ENCODE results near the gene ZNF710. TPM values are rescaled to one million over a fixed set of nuclear protein-coding genes. Genes with fewer than 3 reads are reported as not detected.

ZNF710 gene
- total and polyA plus RNA-seq, 2 of the 13 experiments (the other 11 are each of a cell fraction or from before 2014, with no cell fraction given): 4.7 to 20.6 TPM

- Histone ChIP-seq H3K9ac (ENCODE audit: insufficient read depth, low read depth, low read length) (no peak overlapping the region), H3K27me3 (ENCODE audit: control insufficient read depth in 1 of 2, insufficient read depth in 2 of 2, low read length in 2 of 2) (no peaks in the 10 kb centered on the region), H3K36me3 (replicated peaks in 1 of 2; ENCODE audit: control insufficient read depth in 1 of 2, insufficient read depth in 2 of 2, low read length in 2 of 2) (peaks cover 20 to 33% of the 10 kb centered on the region in 2 experiments), H3K4me1 (ENCODE audit: insufficient read depth, low read length) (peaks cover 26% of the 10 kb centered on the region), H3K4me3 (replicated peaks in 1 of 3; ENCODE audit: insufficient read depth in 1 of 3, low read depth in 2 of 3, low read length in 3 of 3) (no peak overlapping the region), H3K27ac (ENCODE audit: extremely low read length, insufficient read depth, low read length) (peak overlapping the region; percentile 68), H3K4me2 (ENCODE audit: low read depth, low read length) (no peak overlapping the region), H4K20me1 (ENCODE audit: insufficient read depth, low read length) (no peaks in the 10 kb centered on the region), H2AFZ (ENCODE audit: low read length) (no peak overlapping the region), H3K9me3 (ENCODE audit: low read length) (no peaks in the 10 kb centered on the region), H3K79me2 (ENCODE audit: insufficient read depth, low read length) (no peaks in the 10 kb centered on the region)
- in situ Hi-C loops (cut with HindIII; ENCODE audit: extremely low pct_ligation_motif_present, low pct_unique_long_range_greater_than_20kb): loop anchor here (25.0 kb wide), 1 partner anchor 338 kb away; no protein-coding TSS in a partner anchor
- CTCF ChIA-PET (ENCODE audit: low intra/inter-chr PET ratio, low total read pairs): no interaction called here
- DNase-seq (ENCODE audit: low spot score) (peak; percentile 57), FAIRE-seq (peak; percentile 44), ATAC-seq (peak; percentile 61)
- BruUV-seq (replicated peaks): no TSS peak
- WGBS (ENCODE audit: low lambda C conversion rate): 72% methylated on average over 12 of the region's 13 CpGs
- intact Hi-C loops (cut with micrococcal nuclease; ENCODE audit: unreplicated experiment): no loop called here
- POLR2A ChIA-PET: interaction anchor here (0.7 kb wide), 1 partner anchor 26 kb away, joined by 3 read pairs; no protein-coding TSS in a partner anchor
- no peak for TF ChIP-seq LCORL (IDR thresholded peaks at IDR 0.05)
- TF ChIP-seq LCORL (CRISPR knock-in tag; IDR thresholded peaks at IDR 0.05): peak; percentile 23; the same call in 1 of the 2 replicates
- TF ChIP-seq, protein P1, sequence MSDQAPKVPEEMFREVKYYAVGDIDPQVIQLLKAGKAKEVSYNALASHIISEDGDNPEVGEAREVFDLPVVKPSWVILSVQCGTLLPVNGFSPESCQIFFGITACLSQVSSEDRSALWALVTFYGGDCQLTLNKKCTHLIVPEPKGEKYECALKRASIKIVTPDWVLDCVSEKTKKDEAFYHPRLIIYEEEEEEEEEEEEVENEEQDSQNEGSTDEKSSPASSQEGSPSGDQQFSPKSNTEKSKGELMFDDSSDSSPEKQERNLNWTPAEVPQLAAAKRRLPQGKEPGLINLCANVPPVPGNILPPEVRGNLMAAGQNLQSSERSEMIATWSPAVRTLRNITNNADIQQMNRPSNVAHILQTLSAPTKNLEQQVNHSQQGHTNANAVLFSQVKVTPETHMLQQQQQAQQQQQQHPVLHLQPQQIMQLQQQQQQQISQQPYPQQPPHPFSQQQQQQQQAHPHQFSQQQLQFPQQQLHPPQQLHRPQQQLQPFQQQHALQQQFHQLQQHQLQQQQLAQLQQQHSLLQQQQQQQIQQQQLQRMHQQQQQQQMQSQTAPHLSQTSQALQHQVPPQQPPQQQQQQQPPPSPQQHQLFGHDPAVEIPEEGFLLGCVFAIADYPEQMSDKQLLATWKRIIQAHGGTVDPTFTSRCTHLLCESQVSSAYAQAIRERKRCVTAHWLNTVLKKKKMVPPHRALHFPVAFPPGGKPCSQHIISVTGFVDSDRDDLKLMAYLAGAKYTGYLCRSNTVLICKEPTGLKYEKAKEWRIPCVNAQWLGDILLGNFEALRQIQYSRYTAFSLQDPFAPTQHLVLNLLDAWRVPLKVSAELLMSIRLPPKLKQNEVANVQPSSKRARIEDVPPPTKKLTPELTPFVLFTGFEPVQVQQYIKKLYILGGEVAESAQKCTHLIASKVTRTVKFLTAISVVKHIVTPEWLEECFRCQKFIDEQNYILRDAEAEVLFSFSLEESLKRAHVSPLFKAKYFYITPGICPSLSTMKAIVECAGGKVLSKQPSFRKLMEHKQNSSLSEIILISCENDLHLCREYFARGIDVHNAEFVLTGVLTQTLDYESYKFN (CRISPR knock-in tag; conservative IDR thresholded peaks at IDR 0.05): 0 out of 2 replicates have a peak, but pooled peaks have one; percentile 20
- TF ChIP-seq, protein P2, sequence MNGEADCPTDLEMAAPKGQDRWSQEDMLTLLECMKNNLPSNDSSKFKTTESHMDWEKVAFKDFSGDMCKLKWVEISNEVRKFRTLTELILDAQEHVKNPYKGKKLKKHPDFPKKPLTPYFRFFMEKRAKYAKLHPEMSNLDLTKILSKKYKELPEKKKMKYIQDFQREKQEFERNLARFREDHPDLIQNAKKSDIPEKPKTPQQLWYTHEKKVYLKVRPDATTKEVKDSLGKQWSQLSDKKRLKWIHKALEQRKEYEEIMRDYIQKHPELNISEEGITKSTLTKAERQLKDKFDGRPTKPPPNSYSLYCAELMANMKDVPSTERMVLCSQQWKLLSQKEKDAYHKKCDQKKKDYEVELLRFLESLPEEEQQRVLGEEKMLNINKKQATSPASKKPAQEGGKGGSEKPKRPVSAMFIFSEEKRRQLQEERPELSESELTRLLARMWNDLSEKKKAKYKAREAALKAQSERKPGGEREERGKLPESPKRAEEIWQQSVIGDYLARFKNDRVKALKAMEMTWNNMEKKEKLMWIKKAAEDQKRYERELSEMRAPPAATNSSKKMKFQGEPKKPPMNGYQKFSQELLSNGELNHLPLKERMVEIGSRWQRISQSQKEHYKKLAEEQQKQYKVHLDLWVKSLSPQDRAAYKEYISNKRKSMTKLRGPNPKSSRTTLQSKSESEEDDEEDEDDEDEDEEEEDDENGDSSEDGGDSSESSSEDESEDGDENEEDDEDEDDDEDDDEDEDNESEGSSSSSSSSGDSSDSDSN (CRISPR knock-in tag; IDR thresholded peaks at IDR 0.05): no peak
- TF ChIP-seq HNF4A (CRISPR knock-in tag; IDR thresholded peaks at IDR 0.05): peak; percentile 43; the same call in 1 of the 2 replicates
- TF ChIP-seq ZNF501 (CRISPR knock-in tag; IDR thresholded peaks at IDR 0.05): 0 out of 2 replicates have a peak, but pooled peaks have one; percentile 14
Measured at GRCh38 chr15:90075420-90076289, 74.5 kb downstream of the ZNF710 start.

Data from HepG2 (cell line).